Stomach (tissue), 4 donors: ENCODE results near the gene NDEL1.

ENCODE experiments used
- CTCF ChIP-seq, 7 experiments: fragments of 450-650 bp in 4 of 7; fragments of 200-600 bp in 3 of 7; sonication (generic) in 3 of 7; IDR thresholded peaks; one replicate each; pipeline ENCODE4 v1.5.1; 2016 to 2019; ENCODE audit warnings: antibody characterized with exemption in 7 of 7, control low read depth in 2 of 7, mild to moderate bottlenecking in 1 of 7
- POLR2A ChIP-seq, 4 donors: fragments of 450-650 bp; IDR thresholded peaks; one replicate each; pipeline ENCODE4 v1.6.1; 2016; ENCODE audit warnings: antibody characterized with exemption in 4 of 4, control low read depth in 2 of 4, mild to moderate bottlenecking in 1 of 4, moderate library complexity in 1 of 4

GRCh38 chr17:8435245-8436168 lies at the start of gene NDEL1:
- TF ChIP-seq CTCF (IDR thresholded peaks at IDR 0.05) (no peak), POLR2A (IDR thresholded peaks at IDR 0.05) (peak in 2 of 4 donors; percentile 96)
